Spleen (tissue), 7 donors: ENCODE data around the gene ANO7.

Source experiments
- CTCF ChIP-seq, 11 experiments: fragments of 200-600 bp in 7 of 11; fragments of 450-650 bp in 4 of 11; sonication (generic) in 4 of 11; IDR thresholded peaks in 8 of 11; conservative IDR thresholded peaks in 3 of 11; 1 replicate in 7 of 11; 2 replicates in 4 of 11; pipeline versions ENCODE4 v1.4.0 to v1.8.0; 2016 to 2021; ENCODE audit warnings: antibody characterized with exemption in 11 of 11, inconsistent platforms in 4 of 11, mild to moderate bottlenecking in 1 of 11
- POLR2A ChIP-seq, 3 donors: fragments of 450-650 bp; IDR thresholded peaks; one replicate each; pipeline ENCODE4 v1.5.1; 2017; ENCODE audit warnings: antibody characterized with exemption in 3 of 3, mild to moderate bottlenecking in 1 of 3
- donor health status: DM: no; HTN: no; CAD: no; lungs with moderate emphysema.
- donor health status: DM: no; HTN: no; CAD: no.
- donor health status: DM: no; HTN: no; CAD: no.

GRCh38 chr2:241140445-241140840 is 48.0 kb upstream of the ANO7 start:
- TF ChIP-seq POLR2A (IDR thresholded peaks at IDR 0.05) (no peak), CTCF (IDR thresholded peaks at IDR 0.05 in 8 of 11, conservative IDR thresholded peaks at IDR 0.05 in 3 of 11) (no peak)
